Amniotic epithelial cell (primary cell): Measurements from ENCODE around the gene DNAJB6.

Experiments used
- DNase-seq: peaks from one replicate; pipeline ENCODE4 v3.0.0-alpha.2; 2010; ENCODE audit warnings: low read depth

Gene DNAJB6

DNA sequence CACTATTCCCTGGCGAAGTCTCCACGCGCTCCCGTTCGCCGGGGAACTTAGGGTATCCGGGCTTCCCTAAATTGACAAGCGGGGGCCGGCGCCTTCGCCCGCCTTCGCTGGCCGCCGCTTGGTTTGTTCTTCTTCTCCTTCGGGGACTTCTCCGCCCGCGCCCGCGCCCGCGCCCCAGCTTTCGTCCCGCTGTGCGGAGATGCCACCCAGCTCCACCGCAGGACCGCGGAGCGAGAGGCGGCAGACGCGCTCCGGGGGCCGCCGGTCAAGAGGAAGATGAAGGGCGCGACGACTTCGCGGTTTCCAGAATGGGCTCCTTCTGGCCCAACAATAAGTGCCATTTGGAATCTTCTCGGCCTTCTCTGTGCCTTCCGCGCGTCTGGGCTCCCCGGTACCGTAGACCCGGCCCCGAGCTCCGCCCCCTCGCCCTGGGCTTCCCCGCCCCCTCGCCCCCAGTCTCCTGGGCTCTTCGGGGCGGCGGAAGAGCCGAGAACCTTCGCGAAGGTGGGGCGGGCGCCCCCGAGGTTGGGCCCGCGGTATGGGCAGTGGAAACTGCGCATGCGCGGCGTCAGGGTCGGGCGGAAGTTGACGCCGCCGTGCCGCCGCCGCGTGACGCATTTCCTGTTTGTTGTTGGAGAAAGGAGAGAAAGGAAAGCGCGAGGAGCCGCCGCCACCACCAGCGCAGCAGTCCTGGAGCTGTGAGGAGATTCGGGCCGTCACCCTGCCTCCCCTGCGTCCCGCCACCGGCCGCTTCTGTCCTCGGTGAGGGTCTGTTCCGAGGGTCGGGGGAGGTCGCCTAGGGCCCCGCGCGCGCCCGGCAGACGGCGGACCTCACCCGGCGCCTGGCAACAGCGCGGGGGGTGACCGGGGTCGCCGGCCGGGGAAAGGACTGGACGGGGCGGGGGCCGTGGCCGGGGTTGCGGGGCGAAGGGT lies at the start of gene DNAJB6:
Gene DNAJB6 (plus strand): TSS at position 622 of the 933 bp plus-strand sequence. CDS start 21,569 bp downstream, outside the sequence.
- peak; percentile 81 for DNase-seq

DNA sequence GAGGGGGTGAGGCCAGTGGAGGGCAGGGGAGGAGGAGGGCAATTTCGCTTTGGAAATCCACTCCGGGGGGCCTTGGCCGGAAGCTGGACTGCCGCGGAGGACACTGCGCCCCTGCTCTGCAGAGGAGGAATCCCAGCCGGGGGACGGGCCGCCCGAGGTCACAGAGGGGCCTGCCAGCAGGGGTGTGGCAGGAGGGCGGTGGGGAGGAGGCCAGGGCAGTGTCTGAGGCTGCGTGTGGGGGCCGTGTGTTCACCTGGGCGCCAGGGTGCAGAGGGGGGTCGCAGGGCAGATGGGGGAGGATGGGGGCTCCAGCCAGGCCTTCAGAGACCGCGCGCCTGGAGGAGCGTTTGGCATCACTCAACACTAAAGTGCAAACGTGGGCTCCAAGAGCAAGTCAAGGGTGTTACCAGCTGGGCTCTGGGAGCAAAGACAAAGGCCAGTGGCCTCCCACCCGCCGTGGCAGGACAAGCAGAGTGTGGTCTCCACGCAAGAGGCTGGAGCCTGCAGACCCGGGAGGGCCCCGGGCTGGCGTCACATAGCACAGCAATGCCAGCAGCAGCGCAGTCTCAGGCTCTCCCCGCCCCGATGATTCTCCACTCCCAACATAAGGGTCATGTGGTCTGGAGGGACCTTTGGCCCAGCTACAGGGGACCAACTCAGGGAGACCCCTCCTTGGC lies 45.3 kb upstream of the DNAJB6 start:
- no peak for DNase-seq

DNA sequence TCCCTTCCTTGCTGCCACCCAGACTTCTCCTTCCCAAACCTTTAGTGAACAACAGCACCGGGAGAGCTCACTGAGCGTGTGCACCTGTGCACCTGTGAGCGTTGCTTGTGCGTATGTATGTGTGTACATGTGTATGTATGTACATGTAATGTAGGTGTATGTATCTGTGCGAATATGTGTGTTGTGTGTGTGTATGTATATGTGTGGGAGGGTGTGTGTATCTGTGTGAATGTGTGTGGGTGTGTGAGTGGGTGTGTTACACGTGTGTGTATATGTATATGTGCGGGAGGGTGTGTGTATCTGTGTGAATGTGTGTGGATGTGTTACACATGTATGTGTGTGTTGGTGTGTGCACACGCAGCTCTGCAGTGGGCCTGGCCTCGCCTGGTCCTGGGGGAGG lies 44.5 kb upstream of the DNAJB6 start:
- DNase-seq = no peak

DNA sequence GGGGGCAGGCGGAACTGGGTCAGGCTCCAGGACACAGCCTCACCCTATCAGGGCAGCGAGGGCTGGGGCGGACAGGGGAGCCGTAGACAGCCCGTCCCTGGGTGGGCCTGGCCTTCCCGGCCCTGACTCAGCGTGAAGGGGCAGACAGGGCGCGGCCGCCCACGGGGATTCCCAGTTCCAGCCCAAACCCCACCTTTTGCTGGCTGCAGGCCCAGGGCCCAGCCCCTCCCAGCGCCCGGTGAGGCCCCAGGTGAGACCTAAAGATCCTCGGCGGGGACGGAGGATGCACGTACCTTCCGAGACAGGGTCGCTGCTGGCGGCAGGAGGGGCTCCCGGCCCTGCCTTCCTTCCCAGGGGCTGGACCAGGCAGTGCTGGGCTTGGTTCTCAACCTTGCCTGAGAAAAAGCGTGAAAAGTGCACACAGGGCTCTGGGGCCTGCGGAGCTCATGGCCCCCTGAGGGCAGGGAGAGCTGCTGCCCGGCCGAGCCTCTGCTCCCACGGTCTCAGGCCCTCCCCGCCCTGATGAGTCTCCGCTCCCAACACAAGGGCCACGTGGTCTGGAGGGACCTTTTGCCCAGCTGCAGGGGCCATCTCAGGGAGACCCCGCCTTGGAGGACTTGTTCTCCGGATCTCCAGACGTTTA lies 43.9 kb upstream of the DNAJB6 start:
- DNase-seq = no peak

DNA sequence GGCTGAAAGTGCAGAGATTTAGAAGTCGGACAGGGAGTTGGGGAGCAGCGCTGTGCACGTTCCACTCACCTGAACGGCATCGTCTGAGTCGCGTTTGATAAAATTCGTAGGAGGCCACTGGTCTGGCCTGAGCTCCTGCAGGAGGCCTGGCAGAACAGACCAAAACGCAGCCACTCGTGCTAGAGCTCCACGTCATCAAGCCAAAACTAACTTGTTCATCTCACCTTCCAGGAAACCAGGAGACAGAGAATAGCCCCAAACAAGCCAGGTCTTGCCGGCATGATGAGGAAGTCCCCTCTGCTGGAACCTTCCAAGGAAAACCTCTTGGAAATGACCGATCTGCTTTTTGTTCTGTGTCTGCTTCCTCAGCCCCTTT lies 43.4 kb upstream of the DNAJB6 start:
- DNase-seq = no peak

DNA sequence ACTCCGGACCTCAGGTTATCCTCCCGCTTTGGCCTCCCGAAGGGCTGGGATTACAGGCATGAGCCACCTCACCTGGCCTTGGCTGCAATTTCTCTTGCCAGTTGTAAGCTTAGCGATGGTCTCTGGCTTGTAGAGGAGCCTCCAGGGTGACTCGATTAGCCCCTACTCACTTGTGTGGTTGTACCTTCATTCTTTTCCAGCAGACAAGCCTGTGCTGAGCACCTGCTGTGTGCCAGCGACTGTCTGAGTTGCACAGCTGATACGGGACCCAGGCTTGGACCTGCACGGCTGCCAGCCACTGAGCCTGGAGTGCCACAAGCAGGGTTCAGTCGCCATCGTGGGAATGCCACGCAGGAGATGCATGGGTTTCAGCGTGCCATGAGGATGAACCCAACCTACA lies 42.0 kb upstream of the DNAJB6 start:
- no peak for DNase-seq

DNA sequence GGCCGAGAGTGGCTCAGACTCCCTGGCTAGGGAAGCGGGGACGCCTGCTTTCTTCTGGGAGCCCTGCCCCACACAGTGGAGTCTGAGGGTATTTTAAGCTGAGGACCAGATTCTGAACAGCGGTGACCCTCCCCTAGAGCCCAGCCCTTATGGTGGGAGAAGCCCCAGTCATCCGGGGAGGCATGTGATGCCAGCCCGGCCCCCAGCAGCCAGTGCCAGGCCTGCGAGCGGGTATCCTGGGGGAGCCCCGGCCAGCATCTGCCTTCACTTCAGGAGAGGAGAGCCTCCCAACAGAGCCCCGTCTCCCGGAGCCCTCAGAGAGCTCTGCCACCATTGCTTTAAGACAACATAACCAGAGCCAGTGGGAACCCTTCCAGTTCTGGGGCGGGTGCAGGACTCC lies 41.5 kb upstream of the DNAJB6 start:
- no peak for DNase-seq

DNA sequence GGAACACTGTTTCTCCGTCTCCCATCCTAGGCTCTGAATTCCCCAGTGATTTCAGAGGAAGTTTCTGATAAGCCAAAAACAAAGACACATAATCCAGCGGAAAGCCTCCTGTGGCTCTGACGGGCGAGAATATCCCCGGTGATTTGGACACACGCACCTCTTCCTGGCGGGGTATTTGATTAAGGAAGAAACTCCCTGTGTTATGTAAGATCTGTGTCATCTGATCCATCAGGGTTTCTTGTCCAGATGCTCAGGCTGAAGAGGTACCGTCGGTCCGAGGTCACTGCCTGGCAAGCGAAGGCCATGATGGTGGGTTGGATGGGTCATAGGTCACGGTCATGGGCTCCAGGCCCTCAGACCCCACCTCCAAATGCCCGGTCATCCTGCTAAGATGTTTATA lies 39.6 kb upstream of the DNAJB6 start:
- DNase-seq = no peak

DNA sequence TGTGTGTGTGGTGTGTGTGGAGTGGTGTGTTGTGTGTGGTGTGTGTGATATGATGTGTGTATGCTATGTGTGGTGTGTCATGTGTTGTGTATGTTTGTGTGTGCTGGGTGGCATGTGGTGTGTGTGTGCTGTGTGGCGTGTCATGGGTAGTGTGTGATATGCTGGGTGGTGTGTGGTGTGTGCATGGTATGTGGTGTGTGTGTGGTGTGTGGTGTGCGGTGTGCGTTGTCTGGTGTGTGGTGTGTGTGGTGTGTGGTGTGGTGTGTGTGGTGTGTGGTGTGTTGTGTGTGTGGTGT lies 37.5 kb upstream of the DNAJB6 start:
- DNase-seq = no peak

DNA sequence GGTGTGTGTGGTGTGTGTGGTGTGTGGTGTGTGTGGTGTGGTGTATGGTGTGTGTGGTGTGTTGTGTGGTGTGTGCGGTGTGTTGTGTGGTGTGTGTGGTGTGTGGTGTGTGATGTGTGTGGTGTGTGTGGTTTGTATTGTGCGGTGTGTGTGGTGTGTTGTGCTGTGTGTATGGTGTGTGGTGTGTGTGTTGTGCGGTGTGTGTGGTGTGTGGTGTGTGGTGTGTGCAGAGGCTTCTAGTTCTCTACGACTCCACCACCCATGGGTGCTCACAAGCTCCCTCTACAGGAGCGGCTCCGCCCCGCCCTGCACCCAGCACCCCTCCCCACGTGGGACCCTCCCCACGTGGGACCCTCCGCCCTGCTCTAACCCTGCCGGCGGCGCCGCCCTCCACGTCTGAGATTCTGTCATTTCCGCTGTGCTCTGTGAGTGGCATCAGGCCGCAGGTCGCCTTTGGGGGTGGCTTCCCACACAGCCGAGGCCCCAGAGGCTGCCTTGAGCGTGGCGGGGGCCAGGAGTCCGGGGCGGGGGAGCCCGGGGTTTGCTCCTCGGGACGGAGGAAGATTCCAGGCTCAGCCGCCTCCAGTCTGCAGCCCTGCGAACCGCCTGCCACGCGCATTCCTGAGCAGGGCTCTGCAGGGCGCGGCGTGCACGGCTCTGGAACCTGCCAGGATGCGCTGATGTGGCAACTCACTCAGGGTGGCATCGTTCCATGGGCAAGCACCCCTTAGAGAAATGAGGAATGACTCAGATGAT lies 37.0 kb upstream of the DNAJB6 start:
- peak; percentile 24 for DNase-seq

DNA sequence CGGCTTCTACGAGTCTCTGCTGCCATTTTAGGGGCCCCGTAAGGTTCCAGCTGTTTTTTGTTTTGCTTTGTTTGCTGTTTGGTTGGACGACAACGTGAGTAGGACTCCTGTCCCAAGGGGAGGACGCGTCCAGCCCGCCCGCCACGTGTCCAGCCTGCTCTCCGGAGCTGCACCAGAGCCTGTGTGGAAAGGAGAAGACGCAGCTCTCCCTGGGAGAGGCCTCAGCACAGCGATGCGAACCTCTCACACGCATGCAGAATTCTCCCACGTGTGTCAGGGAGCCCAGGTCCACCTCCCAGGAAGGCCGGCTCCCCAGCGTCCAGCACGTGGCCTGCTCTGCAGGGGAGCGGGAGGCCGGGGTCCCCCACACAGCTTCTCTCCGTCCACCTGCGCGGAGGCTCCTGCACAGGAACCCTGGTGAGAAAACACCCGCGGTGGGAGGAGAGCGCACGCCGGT lies 36.4 kb upstream of the DNAJB6 start:
- no peak for DNase-seq

DNA sequence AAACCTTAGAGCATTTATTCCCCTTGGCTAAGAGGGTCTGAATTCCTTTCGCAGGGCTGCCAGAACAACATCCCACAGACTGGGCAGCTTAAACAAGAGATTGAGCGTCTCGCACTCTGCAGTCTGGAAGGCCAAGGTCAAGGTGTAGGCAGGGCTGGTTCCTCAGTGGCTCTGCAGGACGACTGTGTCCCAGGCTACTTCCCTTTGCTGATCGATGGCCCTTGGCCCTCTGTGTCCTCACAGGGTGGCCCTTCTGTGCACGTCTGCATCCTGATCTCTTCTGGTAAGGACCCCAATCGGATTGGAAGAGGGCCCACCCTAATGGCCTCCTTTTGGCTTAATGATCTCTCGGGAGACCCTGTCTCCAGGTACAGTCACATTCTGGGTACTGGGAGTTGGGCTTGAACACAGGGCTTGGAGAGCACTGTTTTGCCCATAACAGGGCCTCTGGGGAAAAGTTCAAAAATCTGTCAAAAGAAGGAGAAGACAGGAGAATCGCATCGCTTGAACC lies 35.1 kb upstream of the DNAJB6 start:
- DNase-seq = no peak

DNA sequence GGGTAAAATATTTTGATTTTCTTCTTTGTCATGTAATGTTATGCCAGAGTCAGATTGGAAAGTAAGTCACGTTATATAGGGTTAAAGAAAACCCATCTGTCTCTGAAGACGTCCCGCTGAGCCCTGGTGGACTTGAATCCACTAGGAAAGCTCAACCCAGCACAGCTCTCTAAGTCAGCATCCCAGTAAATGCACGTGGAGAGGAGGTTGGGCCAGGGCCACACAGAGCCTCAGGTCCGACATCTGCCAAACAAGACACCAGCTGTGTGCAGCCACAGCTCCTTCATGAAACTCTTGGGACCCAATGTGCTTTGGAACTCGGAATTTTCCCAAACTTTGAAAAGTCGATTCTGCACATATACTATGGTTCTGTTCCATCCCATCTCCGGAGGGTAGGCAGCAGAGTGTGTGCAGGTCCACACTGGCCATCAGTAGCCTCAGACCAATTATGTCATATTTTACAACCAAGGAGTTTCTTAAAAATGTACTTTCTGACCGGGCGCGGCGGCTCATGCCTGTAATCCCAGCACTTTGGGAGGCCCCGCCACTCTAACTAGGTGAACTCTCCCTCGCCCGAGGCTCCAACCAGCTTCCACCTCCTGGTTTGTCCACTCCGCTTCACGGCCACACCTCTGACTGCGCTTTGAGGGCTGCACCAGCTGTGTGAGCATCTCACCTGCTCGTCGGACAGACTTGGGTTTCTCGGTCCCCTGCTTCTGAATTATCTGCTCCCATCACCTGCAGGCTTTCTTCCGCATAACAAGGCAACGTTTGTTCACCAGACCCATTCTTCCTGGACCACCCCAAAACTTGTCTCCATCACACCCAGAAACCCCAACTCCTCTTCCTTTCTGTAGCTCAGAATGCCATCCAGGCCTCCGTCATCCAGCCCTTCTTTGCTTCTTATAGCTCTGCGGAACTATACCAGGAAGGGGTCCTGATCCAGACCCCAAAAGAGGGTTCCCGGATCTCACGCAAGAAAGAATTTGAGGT lies 29.7 kb upstream of the DNAJB6 start:
- no peak for DNase-seq

DNA sequence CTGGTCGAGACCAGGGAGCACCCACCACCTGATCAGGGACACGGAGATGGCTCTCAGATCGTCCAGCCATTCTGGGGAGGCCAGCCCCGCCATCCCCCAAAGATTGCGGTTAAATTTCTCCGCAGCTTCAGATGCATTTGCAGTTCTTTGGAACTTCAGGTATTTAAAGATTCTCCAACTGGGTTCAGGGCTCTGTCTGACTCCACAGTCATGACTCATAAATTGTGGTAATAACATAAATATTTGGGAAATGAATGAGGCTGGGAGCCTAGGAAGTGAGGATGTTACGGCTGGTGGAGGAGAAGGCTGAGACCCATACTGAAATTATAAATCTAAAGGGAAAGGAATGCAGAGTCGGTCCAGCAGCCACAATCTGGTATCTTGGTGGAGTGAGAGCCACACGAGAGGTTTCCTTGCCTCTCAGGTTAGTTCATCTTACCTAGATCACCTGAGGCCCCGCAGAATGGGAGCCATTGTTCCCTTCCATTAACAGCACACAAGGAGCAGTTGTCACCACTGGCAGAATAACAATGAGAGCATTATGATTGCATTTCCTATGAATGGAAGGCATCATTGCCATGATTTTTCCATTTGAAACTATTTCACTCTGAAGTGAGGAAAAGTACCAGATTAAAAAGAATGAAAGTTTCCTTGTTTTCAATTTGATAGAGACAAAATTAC lies 26.7 kb upstream of the DNAJB6 start:
- DNase-seq = peak; percentile 97

DNA sequence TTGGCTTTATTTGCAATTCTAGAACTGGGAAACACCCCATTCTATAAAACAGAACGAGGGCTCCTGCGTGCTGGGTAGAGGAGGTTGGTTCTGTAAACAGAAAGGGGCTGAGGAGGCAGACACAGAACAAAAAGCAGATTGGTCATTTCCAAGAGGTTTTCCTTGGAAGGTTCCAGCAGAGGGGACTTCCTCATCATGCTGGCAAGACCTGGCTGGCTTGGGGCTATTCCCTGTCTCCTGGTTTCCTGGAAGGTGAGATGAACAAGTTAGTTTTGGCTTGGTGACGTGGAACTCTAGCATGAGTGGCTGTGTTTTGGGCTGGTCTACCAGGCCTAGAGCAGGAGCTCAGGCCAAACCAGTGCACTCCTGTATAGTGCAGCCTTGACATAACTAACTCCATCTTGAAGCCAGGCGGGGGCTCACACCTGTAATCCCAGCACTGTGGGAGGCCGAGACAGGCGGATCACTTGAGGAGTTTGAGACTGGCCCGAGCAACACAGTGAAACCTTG lies 26.1 kb upstream of the DNAJB6 start:
- no peak for DNase-seq

DNA sequence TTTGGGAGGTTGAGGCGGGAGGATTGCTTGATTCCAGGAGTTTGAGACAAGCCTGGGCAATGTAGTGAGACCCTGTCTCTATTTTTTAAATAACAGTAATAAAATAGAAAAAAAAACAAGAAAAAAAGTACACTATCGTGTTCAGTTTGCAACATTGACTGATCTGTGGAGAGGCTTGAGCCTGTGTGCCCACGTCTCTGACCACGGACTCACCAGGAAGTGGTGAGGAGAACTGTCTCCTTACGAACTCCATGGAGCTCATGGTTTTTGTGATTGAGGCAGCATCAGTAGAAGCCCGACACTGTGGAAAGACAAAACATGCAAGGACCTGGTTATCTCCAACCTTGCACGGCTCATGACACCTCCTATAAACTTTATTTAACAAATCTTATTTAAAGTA lies 23.9 kb upstream of the DNAJB6 start:
- no peak for DNase-seq

DNA sequence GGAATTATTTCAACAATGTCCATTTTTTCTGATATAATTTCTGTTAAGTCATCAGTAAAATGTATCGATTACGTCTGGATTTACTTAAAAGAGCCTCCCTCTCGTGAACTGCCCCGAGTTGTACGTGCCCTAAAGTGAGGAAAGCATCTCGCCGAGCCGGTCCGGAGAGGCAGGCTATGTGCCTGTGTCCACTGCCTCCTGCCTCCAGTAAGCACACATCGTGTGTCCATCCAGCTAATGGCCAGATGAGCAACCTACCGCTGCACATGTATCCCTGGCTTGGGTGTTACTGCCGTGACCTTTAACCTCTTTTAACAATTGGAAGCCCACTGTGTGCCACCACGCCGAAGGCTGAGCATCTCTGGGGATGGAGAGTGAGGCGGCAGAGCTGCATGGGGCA lies 23.2 kb upstream of the DNAJB6 start:
- DNase-seq = no peak

DNA sequence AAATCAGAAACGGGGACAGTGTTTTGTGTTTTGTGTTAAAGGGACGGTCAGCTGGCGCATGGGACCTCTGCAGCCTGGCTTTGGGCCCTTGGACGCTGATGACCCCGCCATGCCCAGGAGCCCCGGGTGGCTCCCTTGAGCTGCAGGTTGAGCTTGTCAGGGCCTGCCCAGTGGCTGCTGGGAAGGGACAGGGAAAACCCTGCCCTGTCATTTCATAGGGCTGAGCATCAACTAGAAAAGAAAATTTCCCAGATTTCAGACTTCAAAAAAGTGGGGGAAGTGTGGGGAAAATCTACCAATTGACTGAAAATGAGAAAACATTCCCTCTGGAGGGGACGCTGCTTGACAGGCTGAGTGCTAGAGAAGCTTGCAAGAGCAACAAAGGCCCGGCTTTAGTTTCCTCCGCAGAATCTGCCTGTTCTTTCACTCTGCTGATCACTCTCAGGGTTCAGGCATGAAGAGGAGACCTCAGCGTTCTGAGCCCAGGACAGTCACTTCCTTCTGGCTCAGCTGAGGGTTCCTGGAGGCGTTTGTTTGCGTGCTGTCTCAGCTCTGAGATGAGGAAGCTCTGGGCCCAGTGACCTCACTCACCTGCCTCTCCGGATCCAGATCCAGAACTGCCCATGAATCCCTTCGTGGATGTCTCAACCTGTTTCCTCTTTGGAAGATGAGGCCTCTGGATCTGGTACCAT lies 18.6 kb upstream of the DNAJB6 start:
- no peak for DNase-seq

DNA sequence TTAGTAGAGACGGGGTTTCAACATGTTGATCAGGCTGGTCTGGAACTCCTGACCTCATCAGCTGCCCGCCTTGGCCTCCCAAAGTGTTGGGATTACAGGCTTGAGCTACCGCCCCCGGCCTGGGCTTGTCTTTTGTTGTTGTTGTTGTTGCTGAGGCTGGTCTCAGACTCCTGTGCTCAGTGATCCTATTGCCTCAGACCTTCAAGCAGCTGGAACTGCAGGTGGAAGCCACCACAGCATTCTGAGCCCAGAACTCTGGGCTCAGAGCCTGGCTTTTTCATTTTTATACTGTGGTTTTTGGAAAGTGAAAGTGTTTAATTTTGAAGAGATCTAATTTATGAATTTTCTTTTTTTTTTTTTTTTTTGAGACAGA lies 16.2 kb upstream of the DNAJB6 start:
- DNase-seq = peak; percentile 53

DNA sequence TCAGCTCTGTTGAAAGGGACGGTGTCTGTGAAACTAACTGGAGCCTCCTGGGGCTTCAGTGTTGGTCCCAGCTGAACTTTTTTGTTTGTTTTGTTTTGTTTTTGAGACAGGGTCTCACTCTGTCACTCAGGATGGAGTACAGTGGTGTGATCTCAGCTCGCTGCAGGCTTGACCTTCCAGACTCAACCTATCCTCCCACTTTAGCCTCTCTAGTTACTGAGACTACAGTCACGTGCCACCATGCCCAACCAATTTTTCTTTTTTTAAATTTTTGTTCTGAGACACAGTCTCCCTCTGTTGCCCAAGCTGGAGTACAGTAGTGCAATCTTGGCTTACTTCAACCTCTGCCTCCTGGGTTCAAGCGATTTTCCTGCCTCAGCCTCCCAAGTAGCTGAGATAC lies 13.4 kb upstream of the DNAJB6 start:
- DNase-seq = no peak
